ENCODE measurements around the gene HCRTR1. TPM values are rescaled to one million over a fixed set of nuclear protein-coding genes. Genes with fewer than 3 reads are reported as not detected.
A peak's percentile ranks its signal among the peaks of the same experiment; 100 is the strongest.

HCRTR1 gene
- total and polyA plus RNA-seq, 2 donors (not counting 3 experiments of a cell fraction or from before 2014, with no cell fraction given), result 0.93 to 1.5 TPM

DNA sequence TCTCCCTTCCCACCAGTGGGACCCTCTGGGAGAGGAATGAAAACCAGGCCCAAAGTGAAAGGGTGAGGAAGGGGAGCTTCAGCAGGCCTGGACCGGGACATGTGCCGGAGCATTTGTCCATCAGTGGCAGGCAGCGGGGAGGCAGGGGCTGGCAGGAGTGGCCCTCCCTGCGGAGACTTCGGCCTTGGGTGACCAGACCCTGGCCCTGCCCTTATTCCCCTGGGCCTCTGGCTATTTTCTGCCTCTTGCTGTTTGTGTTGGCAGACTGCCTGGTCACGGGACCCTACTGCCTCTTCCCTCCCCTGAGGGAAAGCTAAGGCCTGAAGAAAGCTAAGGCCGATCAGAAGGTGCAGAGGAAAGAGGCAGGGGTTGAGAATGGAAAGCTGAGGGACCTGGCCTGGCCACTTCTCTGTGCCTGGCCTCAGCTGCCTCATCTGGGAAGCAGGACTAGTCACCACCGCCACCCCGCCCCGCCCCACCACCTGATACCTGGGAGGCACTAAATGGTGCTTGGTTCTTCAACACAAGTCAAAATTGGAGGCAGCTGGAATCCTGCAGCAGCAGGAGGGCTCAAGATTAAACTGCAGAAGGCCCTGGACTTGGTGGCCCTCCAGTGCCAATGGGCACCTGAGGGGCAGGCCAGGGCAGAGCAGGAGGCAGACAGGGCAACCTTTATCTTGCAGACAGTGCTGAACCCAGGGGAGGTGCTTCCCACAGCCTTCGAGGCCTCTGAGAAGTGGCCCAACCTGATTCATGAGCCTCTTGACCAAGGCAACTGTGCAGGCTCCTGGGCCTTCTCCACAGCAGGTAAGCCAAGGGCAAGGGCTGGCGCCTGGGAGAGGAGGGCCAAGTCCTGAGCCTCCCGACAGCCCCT lies 33.3 kb upstream of the HCRTR1 start:
- TF ChIP-seq, protein P1, sequence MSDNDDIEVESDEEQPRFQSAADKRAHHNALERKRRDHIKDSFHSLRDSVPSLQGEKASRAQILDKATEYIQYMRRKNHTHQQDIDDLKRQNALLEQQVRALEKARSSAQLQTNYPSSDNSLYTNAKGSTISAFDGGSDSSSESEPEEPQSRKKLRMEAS (IDR thresholded peaks at IDR 0.05; ENCODE audit: insufficient read depth, insufficient read length), result no peak
- TF ChIP-seq POLR2AphosphoS5 (IDR thresholded peaks at IDR 0.05; ENCODE audit: insufficient read depth, low read depth, low read length) (peak; percentile 70), MYC (IDR thresholded peaks at IDR 0.05; ENCODE audit: low read depth, low read length) (no peak), GATA2 (IDR thresholded peaks at IDR 0.05; ENCODE audit: insufficient read depth, insufficient read length, low read depth, low read length) (no peak), JUN (IDR thresholded peaks at IDR 0.05; ENCODE audit: borderline replicate concordance, insufficient read depth, insufficient read length, low read depth) (no peak), EZH2 (IDR thresholded peaks at IDR 0.05; ENCODE audit: borderline replicate concordance, low read depth, low read length, severe bottlenecking) (no peak), POLR2A (IDR thresholded peaks at IDR 0.05; ENCODE audit: low read depth, low read length) (peak; percentile 58), FOS (IDR thresholded peaks at IDR 0.05; ENCODE audit: borderline replicate concordance, insufficient read depth, low read length) (no peak)
- TF ChIP-seq, protein P2, sequence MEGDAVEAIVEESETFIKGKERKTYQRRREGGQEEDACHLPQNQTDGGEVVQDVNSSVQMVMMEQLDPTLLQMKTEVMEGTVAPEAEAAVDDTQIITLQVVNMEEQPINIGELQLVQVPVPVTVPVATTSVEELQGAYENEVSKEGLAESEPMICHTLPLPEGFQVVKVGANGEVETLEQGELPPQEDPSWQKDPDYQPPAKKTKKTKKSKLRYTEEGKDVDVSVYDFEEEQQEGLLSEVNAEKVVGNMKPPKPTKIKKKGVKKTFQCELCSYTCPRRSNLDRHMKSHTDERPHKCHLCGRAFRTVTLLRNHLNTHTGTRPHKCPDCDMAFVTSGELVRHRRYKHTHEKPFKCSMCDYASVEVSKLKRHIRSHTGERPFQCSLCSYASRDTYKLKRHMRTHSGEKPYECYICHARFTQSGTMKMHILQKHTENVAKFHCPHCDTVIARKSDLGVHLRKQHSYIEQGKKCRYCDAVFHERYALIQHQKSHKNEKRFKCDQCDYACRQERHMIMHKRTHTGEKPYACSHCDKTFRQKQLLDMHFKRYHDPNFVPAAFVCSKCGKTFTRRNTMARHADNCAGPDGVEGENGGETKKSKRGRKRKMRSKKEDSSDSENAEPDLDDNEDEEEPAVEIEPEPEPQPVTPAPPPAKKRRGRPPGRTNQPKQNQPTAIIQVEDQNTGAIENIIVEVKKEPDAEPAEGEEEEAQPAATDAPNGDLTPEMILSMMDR (IDR thresholded peaks at IDR 0.05; ENCODE audit: extremely low read depth in 1 of 2, insufficient read depth in 1 of 2, low read depth in 1 of 2, low read length in 2 of 2), result no peak
- Histone ChIP-seq H3K4me2 (ENCODE audit: insufficient read depth, low read length) (peak overlapping the region; percentile 26), H3K36me3 (ENCODE audit: control insufficient read depth in 2 of 2, extremely low read depth in 1 of 2, insufficient read depth in 2 of 2, low read length in 2 of 2) (peaks cover 14 to 29% of the 10 kb centered on the region in 2 experiments), H3K27ac (ENCODE audit: insufficient read depth, low read depth, low read length) (peak overlapping the region; percentile 56), H4K20me1 (replicated peaks; ENCODE audit: control insufficient read depth, extremely low read depth, insufficient read depth, low read length) (no peaks in the 10 kb centered on the region), H3K4me1 (ENCODE audit: control insufficient read depth, extremely low read depth, insufficient read depth, low read length) (peaks cover 69% of the 10 kb centered on the region), H3K4me3 (replicated peaks in 1 of 3; ENCODE audit: insufficient read depth in 1 of 3, low read depth in 1 of 3, low read length in 3 of 3) (no peak overlapping the region), H3K79me2 (ENCODE audit: control insufficient read depth, insufficient read depth, low read length) (peaks cover 47% of the 10 kb centered on the region), H3K27me3 (ENCODE audit: control insufficient read depth in 2 of 2, insufficient read depth in 2 of 2, low read length in 2 of 2) (no peaks in the 10 kb centered on the region), H3K9ac (replicated peaks; ENCODE audit: extremely low read depth, insufficient read depth, low read length) (peak overlapping the region; percentile 49), H2AFZ (ENCODE audit: low read depth, low read length) (no peak overlapping the region), H3K9me3 (replicated peaks; ENCODE audit: control insufficient read depth, insufficient read depth, low read length) (no peaks in the 10 kb centered on the region), H3K9me1 (replicated peaks; ENCODE audit: control insufficient read depth, extremely low read depth, insufficient read depth, low read length) (no peaks in the 10 kb centered on the region)
- dilution Hi-C loops (cut with MboI; ENCODE audit: extremely low pct_ligation_motif_present, low sequenced_read_pairs) (no loop called here), intact Hi-C loops (cut with micrococcal nuclease) (loop anchor here (5.0 to 10.0 kb wide), 2 partner anchors 351 to 478 kb away; partner anchors contain the start of gene PTP4A2)
- peak; percentile 96 for FAIRE-seq
- ChIA-PET CTCF (interaction anchor here (0.8 to 2.1 kb wide), 11 partner anchors 9 to 205 kb away, joined by 3 to 7 read pairs (median 4); partner anchors contain the start of gene PEF1), POLR2A (interaction anchor here (1.1 kb wide), 1 partner anchor 12 kb away, joined by 4 read pairs; no protein-coding TSS in a partner anchor)
- no TSS peak for BruUV-seq (replicated peaks)
- peak; percentile 86 for DNase-seq (ENCODE audit: low read depth, low spot score)

Data from endothelial cell of umbilical vein (primary cell).